ENCODE results near the gene SOX5. TPM values are rescaled to one million over a fixed set of nuclear protein-coding genes. Genes with fewer than 3 reads are reported as not detected.

SOX5 gene
- total RNA-seq, 3 donors from 2014 or later (not counting 1 experiment from before 2014, with no cell fraction given): 0.80 to 0.95 TPM; not detected in 1

DNA sequence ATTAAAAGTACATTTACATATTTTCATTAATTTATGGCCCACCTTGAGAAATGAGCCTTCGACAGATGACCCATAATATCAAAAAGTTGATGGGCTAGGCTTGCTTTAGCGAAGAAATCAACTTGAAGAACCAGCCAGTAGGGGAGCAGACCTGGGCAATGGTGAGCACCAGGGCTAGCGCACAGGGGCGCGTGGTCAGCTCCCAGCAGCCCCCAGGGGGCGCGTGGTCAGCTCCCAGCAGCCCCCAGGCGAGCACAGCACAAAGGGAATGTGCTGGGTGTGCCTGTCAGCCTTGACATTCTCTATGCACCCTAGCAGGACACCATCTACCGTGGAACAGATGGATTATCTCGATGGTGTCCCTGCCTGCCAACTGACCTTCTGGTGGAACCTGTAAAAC is 15.3 kb upstream of the SOX5 start:
- Mint-ChIP-seq H3K27ac (no peak overlapping the region), H3K36me3 (no peaks in the 10 kb centered on the region), H3K27me3 (ENCODE audit: low read depth in 2 of 2) (no peaks in the 10 kb centered on the region), H3K4me3 (no peak overlapping the region), H3K9me3 (peaks cover 0 to 6% of the 10 kb centered on the region in 2 donors), H3K4me1 (no peaks in the 10 kb centered on the region)
- ATAC-seq (no peak), DNase-seq (no peak)
- TF ChIP-seq, protein P1, sequence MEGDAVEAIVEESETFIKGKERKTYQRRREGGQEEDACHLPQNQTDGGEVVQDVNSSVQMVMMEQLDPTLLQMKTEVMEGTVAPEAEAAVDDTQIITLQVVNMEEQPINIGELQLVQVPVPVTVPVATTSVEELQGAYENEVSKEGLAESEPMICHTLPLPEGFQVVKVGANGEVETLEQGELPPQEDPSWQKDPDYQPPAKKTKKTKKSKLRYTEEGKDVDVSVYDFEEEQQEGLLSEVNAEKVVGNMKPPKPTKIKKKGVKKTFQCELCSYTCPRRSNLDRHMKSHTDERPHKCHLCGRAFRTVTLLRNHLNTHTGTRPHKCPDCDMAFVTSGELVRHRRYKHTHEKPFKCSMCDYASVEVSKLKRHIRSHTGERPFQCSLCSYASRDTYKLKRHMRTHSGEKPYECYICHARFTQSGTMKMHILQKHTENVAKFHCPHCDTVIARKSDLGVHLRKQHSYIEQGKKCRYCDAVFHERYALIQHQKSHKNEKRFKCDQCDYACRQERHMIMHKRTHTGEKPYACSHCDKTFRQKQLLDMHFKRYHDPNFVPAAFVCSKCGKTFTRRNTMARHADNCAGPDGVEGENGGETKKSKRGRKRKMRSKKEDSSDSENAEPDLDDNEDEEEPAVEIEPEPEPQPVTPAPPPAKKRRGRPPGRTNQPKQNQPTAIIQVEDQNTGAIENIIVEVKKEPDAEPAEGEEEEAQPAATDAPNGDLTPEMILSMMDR (IDR thresholded peaks at IDR 0.05): no peak
- WGBS (ENCODE audit: insufficient coverage): 71% methylated on average over 10 of the region's 10 CpGs
- no peak overlapping the region for H3K4me3 ChIP-seq (ENCODE audit: low read length)
- H3K9me3 ChIP-seq (ENCODE audit: control insufficient read depth, insufficient read depth, low read length): no peaks in the 10 kb centered on the region
- H3K27me3 ChIP-seq (ENCODE audit: control insufficient read depth, insufficient read depth, low read length): no peaks in the 10 kb centered on the region
- intact Hi-C loops (cut with micrococcal nuclease): no loop called here
- no peaks in the 10 kb centered on the region for H3K36me3 ChIP-seq (ENCODE audit: control insufficient read depth, insufficient read depth, low read length)
- H3K4me1 ChIP-seq (ENCODE audit: control insufficient read depth, insufficient read depth, low read length): no peaks in the 10 kb centered on the region
- H3K27ac ChIP-seq (ENCODE audit: low read length): no peak overlapping the region

DNA sequence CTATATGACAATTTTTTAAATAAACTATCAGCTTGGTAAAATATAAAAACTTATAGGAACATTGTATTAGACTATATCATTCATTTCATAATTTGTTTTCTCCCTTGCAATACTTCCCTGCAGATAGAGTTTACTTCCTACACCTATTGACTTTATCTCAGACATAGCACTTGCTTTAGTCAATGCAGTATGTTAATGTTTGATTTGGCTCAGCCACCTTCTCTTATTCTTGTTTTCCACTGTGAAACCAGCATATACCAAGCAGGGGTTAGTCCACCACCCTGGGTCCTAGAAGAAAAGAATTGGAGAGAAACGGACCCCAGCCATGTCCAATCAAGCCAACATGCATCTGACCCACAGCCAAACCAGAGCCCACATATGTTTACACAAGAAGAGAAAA is 10.4 kb upstream of the SOX5 start:
- Histone ChIP-seq H3K9me3 (ENCODE audit: control insufficient read depth, insufficient read depth, low read length) (no peaks in the 10 kb centered on the region), H3K27ac (ENCODE audit: low read length) (no peak overlapping the region), H3K36me3 (ENCODE audit: control insufficient read depth, insufficient read depth, low read length) (no peaks in the 10 kb centered on the region), H3K27me3 (ENCODE audit: control insufficient read depth, insufficient read depth, low read length) (no peaks in the 10 kb centered on the region), H3K4me1 (ENCODE audit: control insufficient read depth, insufficient read depth, low read length) (no peaks in the 10 kb centered on the region), H3K4me3 (ENCODE audit: low read length) (no peak overlapping the region)
- Mint-ChIP-seq H3K4me1 (no peaks in the 10 kb centered on the region), H3K27ac (no peak overlapping the region), H3K4me3 (no peak overlapping the region), H3K27me3 (ENCODE audit: low read depth in 2 of 2) (no peaks in the 10 kb centered on the region), H3K36me3 (no peaks in the 10 kb centered on the region), H3K9me3 (peaks cover 3 to 5% of the 10 kb centered on the region in 2 donors)
- ATAC-seq: no peak
- intact Hi-C loops (cut with micrococcal nuclease): no loop called here
- DNase-seq: no peak
- no CpG with 5 or more reads among the region's 1 CpG for WGBS (ENCODE audit: insufficient coverage)
- TF ChIP-seq, protein P1 (IDR thresholded peaks at IDR 0.05): no peak

DNA sequence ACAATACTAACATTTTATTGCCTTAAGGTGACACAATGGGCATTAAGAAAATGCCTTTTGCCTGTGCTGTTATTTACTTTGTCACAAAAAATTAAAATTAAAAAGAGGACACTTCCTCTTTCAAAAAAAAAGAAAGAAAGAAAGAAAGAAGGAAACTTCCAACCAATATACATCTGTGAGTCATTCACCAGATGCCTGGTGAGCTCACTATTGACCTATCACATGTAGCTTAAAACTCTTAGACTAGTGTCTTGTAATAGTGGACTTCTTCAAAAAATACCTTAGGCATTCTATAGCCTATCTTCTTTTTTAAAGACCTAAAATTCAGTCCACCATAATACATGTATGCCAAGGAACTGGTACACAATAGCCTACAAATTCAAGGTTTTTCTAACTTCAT is 4.9 kb upstream of the SOX5 start:
- no peak overlapping the region for H3K27ac ChIP-seq (ENCODE audit: low read length)
- H3K4me3 ChIP-seq (ENCODE audit: low read length): no peak overlapping the region
- no peaks in the 10 kb centered on the region for H3K27me3 Mint-ChIP-seq (ENCODE audit: low read depth in 2 of 2)
- no peaks in the 10 kb centered on the region for H3K9me3 ChIP-seq (ENCODE audit: control insufficient read depth, insufficient read depth, low read length)
- peaks cover 0 to 1% of the 10 kb centered on the region in 2 donors for H3K9me3 Mint-ChIP-seq
- DNase-seq: no peak
- no peak for ATAC-seq
- no peaks in the 10 kb centered on the region for H3K36me3 Mint-ChIP-seq
- H3K36me3 ChIP-seq (ENCODE audit: control insufficient read depth, insufficient read depth, low read length): no peaks in the 10 kb centered on the region
- H3K4me1 ChIP-seq (ENCODE audit: control insufficient read depth, insufficient read depth, low read length): no peaks in the 10 kb centered on the region
- H3K4me1 Mint-ChIP-seq: no peaks in the 10 kb centered on the region
- H3K27ac Mint-ChIP-seq: no peak overlapping the region
- intact Hi-C loops (cut with micrococcal nuclease): no loop called here
- H3K27me3 ChIP-seq (ENCODE audit: control insufficient read depth, insufficient read depth, low read length): peaks cover 5% of the 10 kb centered on the region
- TF ChIP-seq, protein P1 (IDR thresholded peaks at IDR 0.05): no peak
- H3K4me3 Mint-ChIP-seq: no peak overlapping the region

- H3K27ac Mint-ChIP-seq: no peak overlapping the region
- TF ChIP-seq, protein P1 (IDR thresholded peaks at IDR 0.05): no peak
- H3K27me3 Mint-ChIP-seq (ENCODE audit: low read depth in 2 of 2): no peaks in the 10 kb centered on the region
- Histone ChIP-seq H3K9me3 (ENCODE audit: control insufficient read depth, insufficient read depth, low read length) (no peaks in the 10 kb centered on the region), H3K27ac (ENCODE audit: low read length) (no peak overlapping the region), H3K36me3 (ENCODE audit: control insufficient read depth, insufficient read depth, low read length) (no peaks in the 10 kb centered on the region), H3K4me3 (ENCODE audit: low read length) (no peak overlapping the region), H3K27me3 (ENCODE audit: control insufficient read depth, insufficient read depth, low read length) (peaks cover 9% of the 10 kb centered on the region), H3K4me1 (ENCODE audit: control insufficient read depth, insufficient read depth, low read length) (no peaks in the 10 kb centered on the region)
- DNase-seq (no peak), ATAC-seq (no peak)
- no peaks in the 10 kb centered on the region for H3K4me1 Mint-ChIP-seq
- H3K9me3 Mint-ChIP-seq: no peaks in the 10 kb centered on the region
- H3K36me3 Mint-ChIP-seq: no peaks in the 10 kb centered on the region
- intact Hi-C loops (cut with micrococcal nuclease): no loop called here
- WGBS (ENCODE audit: insufficient coverage): 83% methylated on average over 3 of the region's 3 CpGs
- H3K4me3 Mint-ChIP-seq: no peak overlapping the region
Observed at GRCh38 chr12:23952071-23952470, 2.6 kb upstream of the SOX5 start.

Measured in natural killer cell (primary cell).